D721Med (cell line): Measurements from ENCODE around the gene TRPM1.

Experiments
- DNase-seq: peaks from one replicate; pipeline ENCODE4 v3.0.0; 2011; ENCODE audit warnings: low spot score; ENCODE audit not compliant: insufficient read length
- FAIRE-seq: peaks from 2 replicates; lab custom pipeline; 2011; peaks lifted over from hg19 to GRCh38; lab: Jason Lieb, UNC
- TF ChIP-seq, protein P1 (sequence below): IDR thresholded peaks from 2 replicates; pipeline ENCODE4 v1.5.1; 2012; ENCODE audit warnings: mild to moderate bottlenecking, control low read depth; ENCODE audit not compliant: insufficient read depth; ENCODE audit errors: missing control alignments

Gene TRPM1

DNA sequence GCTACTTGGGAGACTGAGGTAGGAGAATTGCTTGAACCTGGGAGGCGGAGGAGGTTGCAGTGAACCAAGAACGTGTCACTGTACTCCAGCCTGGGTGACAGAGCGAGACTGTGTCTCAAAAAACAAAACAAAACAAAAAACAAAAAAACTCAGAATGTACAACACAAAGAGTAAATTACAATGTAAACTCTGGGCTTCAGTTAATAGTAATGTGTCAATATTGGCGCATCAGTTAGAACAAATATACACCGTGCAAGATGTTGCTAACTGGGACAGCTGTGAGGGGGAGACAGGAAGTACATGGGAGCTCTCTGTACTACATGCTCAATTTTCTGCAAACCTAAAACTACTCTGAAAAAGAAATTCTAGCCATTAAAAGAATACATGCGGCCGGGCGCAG is 23.5 kb upstream of the TRPM1 start:
- FAIRE-seq (no peak), DNase-seq (no peak)
- TF ChIP-seq, protein P1, sequence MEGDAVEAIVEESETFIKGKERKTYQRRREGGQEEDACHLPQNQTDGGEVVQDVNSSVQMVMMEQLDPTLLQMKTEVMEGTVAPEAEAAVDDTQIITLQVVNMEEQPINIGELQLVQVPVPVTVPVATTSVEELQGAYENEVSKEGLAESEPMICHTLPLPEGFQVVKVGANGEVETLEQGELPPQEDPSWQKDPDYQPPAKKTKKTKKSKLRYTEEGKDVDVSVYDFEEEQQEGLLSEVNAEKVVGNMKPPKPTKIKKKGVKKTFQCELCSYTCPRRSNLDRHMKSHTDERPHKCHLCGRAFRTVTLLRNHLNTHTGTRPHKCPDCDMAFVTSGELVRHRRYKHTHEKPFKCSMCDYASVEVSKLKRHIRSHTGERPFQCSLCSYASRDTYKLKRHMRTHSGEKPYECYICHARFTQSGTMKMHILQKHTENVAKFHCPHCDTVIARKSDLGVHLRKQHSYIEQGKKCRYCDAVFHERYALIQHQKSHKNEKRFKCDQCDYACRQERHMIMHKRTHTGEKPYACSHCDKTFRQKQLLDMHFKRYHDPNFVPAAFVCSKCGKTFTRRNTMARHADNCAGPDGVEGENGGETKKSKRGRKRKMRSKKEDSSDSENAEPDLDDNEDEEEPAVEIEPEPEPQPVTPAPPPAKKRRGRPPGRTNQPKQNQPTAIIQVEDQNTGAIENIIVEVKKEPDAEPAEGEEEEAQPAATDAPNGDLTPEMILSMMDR: no peak

DNA sequence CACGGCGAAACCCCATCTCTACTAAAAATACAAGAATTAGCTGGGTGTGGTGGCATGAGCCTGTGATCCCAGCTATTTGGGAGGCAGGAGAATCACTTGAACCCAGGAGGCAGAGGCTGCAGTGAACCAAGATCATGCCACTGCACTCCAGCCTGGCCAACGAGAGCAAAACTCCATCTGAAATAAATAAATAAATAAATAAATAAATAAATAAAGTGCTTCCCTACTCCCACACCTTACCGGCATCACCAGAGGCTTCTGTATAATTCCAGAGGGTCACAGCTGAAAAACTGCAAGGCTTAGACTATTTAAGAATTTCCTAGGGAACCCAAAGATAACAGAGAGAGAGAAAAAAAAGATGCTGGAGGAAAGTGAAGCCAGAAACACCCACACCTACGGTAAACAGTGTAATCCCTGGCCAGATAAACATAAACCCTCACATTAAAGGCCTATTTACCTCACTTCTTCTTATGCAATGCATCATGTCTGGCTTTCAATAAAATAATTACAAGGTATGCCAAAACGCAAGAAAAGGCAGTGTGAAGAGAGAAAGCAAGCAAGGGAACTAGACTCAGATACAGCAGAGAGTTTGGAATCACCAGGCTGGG is 15.0 kb upstream of the TRPM1 start:
- DNase-seq (no peak), FAIRE-seq (no peak)
- TF ChIP-seq, protein P1: no peak

DNA sequence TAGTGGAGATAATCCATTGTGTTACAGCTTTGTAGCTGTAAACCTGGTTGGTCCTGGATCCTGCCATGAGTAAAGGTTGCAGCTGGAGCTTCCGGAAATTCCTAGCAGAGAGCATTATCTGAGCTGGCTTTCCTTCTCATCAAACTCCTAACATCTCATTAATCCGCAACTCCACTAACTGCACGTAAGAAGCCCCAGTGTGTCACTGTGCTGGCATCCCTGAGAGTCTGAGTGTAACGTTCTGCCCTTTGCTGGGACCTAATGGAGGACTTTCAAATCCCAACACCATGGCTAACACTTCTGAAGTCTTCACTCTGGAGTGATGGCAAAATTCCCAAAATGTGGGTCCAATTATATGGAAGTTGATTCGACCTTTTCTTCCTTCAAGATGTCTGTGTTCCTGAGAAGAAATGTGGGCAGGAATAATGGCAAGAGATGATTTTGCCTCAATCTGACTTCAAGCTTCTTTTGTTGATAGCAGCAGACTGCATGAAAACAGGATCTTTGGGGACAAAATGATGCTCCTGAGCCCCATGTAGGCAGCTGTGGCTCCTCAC is 9.6 kb upstream of the TRPM1 start:
- TF ChIP-seq, protein P1: no peak
- FAIRE-seq (no peak), DNase-seq (no peak)

GRCh38 chr15:31108836-31109235 is 7.3 kb upstream of the TRPM1 start:
- TF ChIP-seq, protein P1: no peak
- FAIRE-seq (no peak), DNase-seq (no peak)

DNA sequence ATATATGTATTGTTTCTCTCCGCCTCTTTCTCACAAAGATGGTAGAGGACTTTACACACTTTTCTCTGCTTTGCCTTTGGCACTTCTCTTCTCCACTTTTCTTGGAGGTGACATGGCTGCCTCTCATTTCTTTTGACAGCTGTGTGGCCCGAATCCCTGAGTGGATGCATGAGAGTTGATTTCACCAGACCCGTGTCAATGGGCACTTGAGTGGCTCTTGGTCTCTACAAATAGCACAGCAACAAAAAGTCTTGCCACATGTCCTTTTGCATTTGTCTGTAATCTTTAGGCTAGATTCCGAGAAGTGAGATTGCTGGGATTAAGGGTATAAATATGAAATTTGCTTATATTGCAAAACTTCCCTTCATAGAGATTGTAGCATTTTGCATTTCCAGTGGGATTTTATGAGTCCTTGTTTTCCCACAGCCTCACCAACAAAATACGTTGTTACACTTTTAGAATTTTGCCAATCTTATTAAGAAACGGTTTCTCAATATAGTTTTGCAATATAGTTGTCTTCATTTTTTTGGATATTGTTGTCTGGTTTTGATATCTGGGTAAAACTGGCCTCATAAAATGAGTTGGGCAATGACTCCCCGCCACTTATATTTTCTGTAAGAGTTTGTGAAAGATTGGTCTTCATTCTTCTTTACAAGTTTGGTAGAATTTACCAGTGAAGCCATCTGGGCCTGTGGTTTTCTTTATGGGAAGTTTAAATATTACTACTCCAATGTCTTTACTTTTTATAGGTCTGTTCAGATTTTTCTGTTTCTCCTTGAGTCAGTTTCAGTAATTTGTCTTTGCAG is 5.2 kb upstream of the TRPM1 start:
- no peak for DNase-seq
- TF ChIP-seq, protein P1: no peak
- no peak for FAIRE-seq

DNA sequence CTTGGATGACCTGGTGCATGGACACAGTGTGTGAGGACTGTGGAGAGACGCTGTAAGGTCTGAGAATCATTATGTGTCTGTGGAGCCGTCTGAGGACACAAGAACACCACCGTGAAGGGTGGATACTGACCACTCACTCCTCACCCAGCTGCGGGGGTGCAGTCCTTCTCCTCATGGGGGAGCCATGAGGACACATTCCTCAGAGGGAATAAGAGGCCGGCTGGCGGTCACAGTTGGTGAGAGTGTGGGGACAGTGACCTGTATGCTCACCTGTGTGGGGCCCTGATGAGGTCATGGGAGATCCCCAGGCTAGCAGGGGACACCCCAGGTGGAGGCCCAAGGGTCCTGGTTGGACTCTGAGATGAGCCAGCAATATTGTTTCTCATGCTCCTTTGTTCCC is 2.5 kb upstream of the TRPM1 start:
- DNase-seq (no peak), FAIRE-seq (no peak)
- TF ChIP-seq, protein P1: no peak
